Measurements from ENCODE around the gene GPR55. TPM values are rescaled to one million over a fixed set of nuclear protein-coding genes. Genes with fewer than 3 reads are reported as not detected.
"Not testable (repeated sequence)": the region's sequence is repeated elsewhere in the genome, so short reads cannot be mapped to it uniquely, and the experiment has no call there.

The GPR55 gene
- total RNA-seq, 1 experiment from 2014 or later, result not detected

GRCh38 chr2:230968921-230969658, 44.0 kb upstream of the GPR55 start:
- Histone ChIP-seq H3K4ac (ENCODE audit: low read depth, low read length) (no peak overlapping the region), H3T11ph (ENCODE audit: low read length) (no peak overlapping the region), H3K27me3 (ENCODE audit: insufficient read depth, low read length) (no peaks in the 10 kb centered on the region), H3K18ac (ENCODE audit: insufficient read length, low read depth, low read length) (no peak overlapping the region), H3K9ac (ENCODE audit: extremely low read depth, insufficient read length, low read length) (no peak overlapping the region), H2BK12ac (ENCODE audit: insufficient read length, low read depth, low read length) (no peak overlapping the region), H3K27ac (ENCODE audit: insufficient read length, low read depth, low read length) (no peak overlapping the region), H3K4me2 (ENCODE audit: insufficient read depth, insufficient read length, low read length) (no peak overlapping the region), H2AK5ac (ENCODE audit: insufficient read length, low read length) (no peak overlapping the region), H3K23ac (ENCODE audit: insufficient read length, low read depth, low read length) (no peak overlapping the region), H4K91ac (ENCODE audit: insufficient read length, low read depth, low read length) (no peak overlapping the region), H4K8ac (replicated peaks; ENCODE audit: insufficient read length, low read depth, low read length) (no peak overlapping the region), H3K56ac (ENCODE audit: insufficient read length, low read depth, low read length) (no peak overlapping the region), H3K4me1 (ENCODE audit: insufficient read depth, low read length) (no peaks in the 10 kb centered on the region), H3K9me3 (ENCODE audit: control insufficient read depth, low read depth, low read length) (no peaks in the 10 kb centered on the region), H2BK15ac (ENCODE audit: low read depth, low read length) (no peak overlapping the region), H2AFZ (ENCODE audit: low read length) (peak overlapping the region; percentile 80), H3K14ac (ENCODE audit: insufficient read depth, low read length) (no peak overlapping the region), H4K20me1 (ENCODE audit: control insufficient read depth, insufficient read depth, insufficient read length) (no peaks in the 10 kb centered on the region), H2BK5ac (ENCODE audit: insufficient read length, low read length) (no peak overlapping the region), H4K5ac (ENCODE audit: insufficient read length, low read depth, low read length) (no peak overlapping the region), H3K79me2 (ENCODE audit: insufficient read depth, low read length) (no peaks in the 10 kb centered on the region), H3K23me2 (ENCODE audit: insufficient read length, low read depth, low read length, poor library complexity, severe bottlenecking) (no peaks in the 10 kb centered on the region), H2BK120ac (ENCODE audit: low read depth, low read length, poor library complexity, severe bottlenecking) (no peak overlapping the region), H3K79me1 (ENCODE audit: insufficient read depth, low read depth, low read length, poor library complexity, severe bottlenecking) (no peaks in the 10 kb centered on the region), H2BK20ac (ENCODE audit: low read depth, low read length, poor library complexity, severe bottlenecking) (no peak overlapping the region)
- Mint-ChIP-seq H3K36me3 (ENCODE audit: insufficient read depth in 1 of 3, low read depth in 3 of 3) (no peaks in the 10 kb centered on the region; a peak in 1 of 7 replicates), H3K9me3 (no peaks in the 10 kb centered on the region), H3K27me3 (ENCODE audit: low read depth) (no peaks in the 10 kb centered on the region), H3K27ac (no peak overlapping the region), H3K4me3 (no peak overlapping the region), H3K4me1 (peaks cover 0 to 4% of the 10 kb centered on the region in 2 experiments; a peak in 1 of 4 replicates)
- DNase-seq, result no peak
- TF ChIP-seq, protein P1, sequence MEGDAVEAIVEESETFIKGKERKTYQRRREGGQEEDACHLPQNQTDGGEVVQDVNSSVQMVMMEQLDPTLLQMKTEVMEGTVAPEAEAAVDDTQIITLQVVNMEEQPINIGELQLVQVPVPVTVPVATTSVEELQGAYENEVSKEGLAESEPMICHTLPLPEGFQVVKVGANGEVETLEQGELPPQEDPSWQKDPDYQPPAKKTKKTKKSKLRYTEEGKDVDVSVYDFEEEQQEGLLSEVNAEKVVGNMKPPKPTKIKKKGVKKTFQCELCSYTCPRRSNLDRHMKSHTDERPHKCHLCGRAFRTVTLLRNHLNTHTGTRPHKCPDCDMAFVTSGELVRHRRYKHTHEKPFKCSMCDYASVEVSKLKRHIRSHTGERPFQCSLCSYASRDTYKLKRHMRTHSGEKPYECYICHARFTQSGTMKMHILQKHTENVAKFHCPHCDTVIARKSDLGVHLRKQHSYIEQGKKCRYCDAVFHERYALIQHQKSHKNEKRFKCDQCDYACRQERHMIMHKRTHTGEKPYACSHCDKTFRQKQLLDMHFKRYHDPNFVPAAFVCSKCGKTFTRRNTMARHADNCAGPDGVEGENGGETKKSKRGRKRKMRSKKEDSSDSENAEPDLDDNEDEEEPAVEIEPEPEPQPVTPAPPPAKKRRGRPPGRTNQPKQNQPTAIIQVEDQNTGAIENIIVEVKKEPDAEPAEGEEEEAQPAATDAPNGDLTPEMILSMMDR (conservative IDR thresholded peaks at IDR 0.05), result no peak
- no CpG with 5 or more reads among the region's 16 CpGs for WGBS (ENCODE audit: extremely low coverage, insufficient read length, low lambda C conversion rate)

- H3K23me2 ChIP-seq (ENCODE audit: insufficient read length, low read depth, low read length, poor library complexity, severe bottlenecking); H3K9me3 ChIP-seq (ENCODE audit: control insufficient read depth, low read depth, low read length); H2AFZ ChIP-seq (ENCODE audit: low read length); H3K56ac ChIP-seq (ENCODE audit: insufficient read length, low read depth, low read length); H4K5ac ChIP-seq (ENCODE audit: insufficient read length, low read depth, low read length); DNase-seq; H2AK5ac ChIP-seq (ENCODE audit: insufficient read length, low read length); H3K9ac ChIP-seq (ENCODE audit: extremely low read depth, insufficient read length, low read length); H3K36me3 Mint-ChIP-seq (ENCODE audit: insufficient read depth in 1 of 3, low read depth in 3 of 3); H2BK120ac ChIP-seq (ENCODE audit: low read depth, low read length, poor library complexity, severe bottlenecking); H2BK20ac ChIP-seq (ENCODE audit: low read depth, low read length, poor library complexity, severe bottlenecking); H3K18ac ChIP-seq (ENCODE audit: insufficient read length, low read depth, low read length); H2BK15ac ChIP-seq (ENCODE audit: low read depth, low read length); H3K27me3 ChIP-seq (ENCODE audit: insufficient read depth, low read length); H3K79me1 ChIP-seq (ENCODE audit: insufficient read depth, low read depth, low read length, poor library complexity, severe bottlenecking); H3K23ac ChIP-seq (ENCODE audit: insufficient read length, low read depth, low read length); H3K27ac ChIP-seq (ENCODE audit: insufficient read length, low read depth, low read length); H3K4me1 Mint-ChIP-seq; H3K79me2 ChIP-seq (ENCODE audit: insufficient read depth, low read length); H3K9me3 Mint-ChIP-seq; H3K4ac ChIP-seq (ENCODE audit: low read depth, low read length); H3T11ph ChIP-seq (ENCODE audit: low read length); H2BK5ac ChIP-seq (ENCODE audit: insufficient read length, low read length); H3K4me3 Mint-ChIP-seq; H3K27ac Mint-ChIP-seq; H3K4me2 ChIP-seq (ENCODE audit: insufficient read depth, insufficient read length, low read length); H3K14ac ChIP-seq (ENCODE audit: insufficient read depth, low read length); H3K4me1 ChIP-seq (ENCODE audit: insufficient read depth, low read length); H4K8ac ChIP-seq (replicated peaks; ENCODE audit: insufficient read length, low read depth, low read length); H4K20me1 ChIP-seq (ENCODE audit: control insufficient read depth, insufficient read depth, insufficient read length); H2BK12ac ChIP-seq (ENCODE audit: insufficient read length, low read depth, low read length); H3K27me3 Mint-ChIP-seq (ENCODE audit: low read depth); H4K91ac ChIP-seq (ENCODE audit: insufficient read length, low read depth, low read length): not testable (repeated sequence)
- no CpG with 5 or more reads among the region's 6 CpGs for WGBS (ENCODE audit: extremely low coverage, insufficient read length, low lambda C conversion rate)
Measured at GRCh38 chr2:230968314-230968713, 43.3 kb upstream of the GPR55 start.
